ENCODE results near the gene NXNL1.

GRCh38 chr19:17458970-17459369, 1.8 kb downstream of the NXNL1 start:
- TF ChIP-seq POLR2AphosphoS5 (IDR thresholded peaks at IDR 0.05; ENCODE audit: insufficient read depth, low read depth, low read length), result no peak
- no peak for TF ChIP-seq CTCF (IDR thresholded peaks at IDR 0.05; ENCODE audit: extremely low read depth in 1 of 2, insufficient read depth in 1 of 2, low read depth in 1 of 2, low read length in 2 of 2)
- no peak for TF ChIP-seq MAX (IDR thresholded peaks at IDR 0.05; ENCODE audit: insufficient read depth, insufficient read length)
- TF ChIP-seq MYC (IDR thresholded peaks at IDR 0.05; ENCODE audit: low read depth, low read length), result no peak
- no peak for TF ChIP-seq EZH2 (IDR thresholded peaks at IDR 0.05; ENCODE audit: borderline replicate concordance, low read depth, low read length, severe bottlenecking)
